HG02571 (cell line): ENCODE results near the gene ASB3.
"Not testable (repeated sequence)": the region's sequence is repeated elsewhere in the genome, so short reads cannot be mapped to it uniquely, and the experiment has no call there.

Source experiments
- ATAC-seq: cut with Tn5 transposase; IDR thresholded peaks from one replicate; pipeline ENCODE4 v1.9.1; 2021; ENCODE audit warnings: mild to moderate bottlenecking, moderate library complexity; ENCODE audit not compliant: unreplicated experiment

The ASB3 gene

GRCh38 chr2:53787614-53788289 lies 999 bp upstream of the ASB3 start:
- ATAC-seq, result no peak

- peak; percentile 14 for ATAC-seq
Measured at GRCh38 chr2:53786352-53786704, 425 bp downstream of the ASB3 start.

- ATAC-seq, result no peak
Measured at GRCh38 chr2:53785366-53785765, 1.4 kb downstream of the ASB3 start.

GRCh38 chr2:53784436-53784835 lies 2.3 kb downstream of the ASB3 start:
- no peak for ATAC-seq

GRCh38 chr2:53782676-53783075 lies 4.1 kb downstream of the ASB3 start:
- ATAC-seq, result no peak

- ATAC-seq, result no peak
Measured at GRCh38 chr2:53780056-53780455, 6.7 kb downstream of the ASB3 start.

- ATAC-seq, result no peak
Measured at GRCh38 chr2:53778536-53779162, 8.1 kb downstream of the ASB3 start.

GRCh38 chr2:53777134-53777533 lies 9.6 kb downstream of the ASB3 start:
- no peak for ATAC-seq

- ATAC-seq, result no peak
Measured at GRCh38 chr2:53770264-53770663, 16.5 kb downstream of the ASB3 start.

GRCh38 chr2:53769318-53769945 lies 17.3 kb downstream of the ASB3 start:
- no peak for ATAC-seq

- ATAC-seq, result peak; percentile 55
Measured at GRCh38 chr2:53768242-53768542, 18.6 kb downstream of the ASB3 start.

GRCh38 chr2:53767405-53768241 lies 19.1 kb downstream of the ASB3 start, which contains the start of gene CHAC2:
TSS of gene CHAC2 (plus strand) at chr2:53767804. CDS start at chr2:53767887, 83 bp downstream.
- ATAC-seq, result peak; percentile 85

- no peak for ATAC-seq
Measured at GRCh38 chr2:53765767-53766166, 21.0 kb downstream of the ASB3 start.

GRCh38 chr2:53757206-53757605 lies 29.5 kb downstream of the ASB3 start:
- not testable (repeated sequence) for ATAC-seq

- no peak for ATAC-seq
Measured at GRCh38 chr2:53756644-53757043, 30.1 kb downstream of the ASB3 start.

GRCh38 chr2:53755121-53755520 lies 31.6 kb downstream of the ASB3 start:
- ATAC-seq, result no peak

GRCh38 chr2:53753041-53753440 lies 33.7 kb downstream of the ASB3 start:
- ATAC-seq, result no peak

GRCh38 chr2:53752385-53752784 lies 34.4 kb downstream of the ASB3 start:
- ATAC-seq, result no peak

- peak; percentile 92 for ATAC-seq
Measured at GRCh38 chr2:53751728-53752127, 35.0 kb downstream of the ASB3 start.

- ATAC-seq, result peak; percentile 36
Measured at GRCh38 chr2:53750041-53750768, 36.5 kb downstream of the ASB3 start.
